Activated CD8-positive, alpha-beta memory T cell treated with anti-CD3 and anti-CD28 coated beads for 36 hours (primary cell): ENCODE data around the gene CCDC187. TPM values are rescaled to one million over a fixed set of nuclear protein-coding genes. Genes with fewer than 3 reads are reported as not detected.

ENCODE experiments used
- CTCF ChIA-PET: fragments of 350-600 bp; sonication (Branson Sonifier 250); formaldehyde crosslinking; loops from one replicate; lab custom pipeline; 2021; ENCODE audit warnings: antibody characterized with exemption; lab: Charles Lee
- POLR2A ChIA-PET: fragments of 350-600 bp; sonication (Branson Sonifier 250); formaldehyde crosslinking; loops from one replicate; lab custom pipeline; 2021; ENCODE audit warnings: antibody characterized with exemption; lab: Charles Lee
- total RNA-seq, 2 experiments: library from RNA; stranded (reverse); gene quantifications; one replicate each; pipeline ENCODE4 v1.2.3, GENCODE V29; 2021

CCDC187 gene
- total RNA-seq, 2 experiments from 2014 or later, result not detected

GRCh38 chr9:136318111-136318775, 14.3 kb upstream of the CCDC187 start:
- ChIA-PET CTCF (no interaction called here), POLR2A (no interaction called here)

- ChIA-PET POLR2A (no interaction called here), CTCF (no interaction called here)
Observed at GRCh38 chr9:136317695-136318094, 13.8 kb upstream of the CCDC187 start.

GRCh38 chr9:136316896-136317676, 13.2 kb upstream of the CCDC187 start:
- POLR2A ChIA-PET, result no interaction called here
- CTCF ChIA-PET, result no interaction called here

GRCh38 chr9:136316271-136316751, 12.4 kb upstream of the CCDC187 start:
- CTCF ChIA-PET, result no interaction called here
- POLR2A ChIA-PET, result no interaction called here

- ChIA-PET POLR2A (no interaction called here), CTCF (no interaction called here)
Observed at GRCh38 chr9:136314944-136315343, 11.1 kb upstream of the CCDC187 start.

- CTCF ChIA-PET, result interaction anchor here (0.5 to 1.6 kb wide), 3 partner anchors 23 to 454 kb away, joined by 3 to 4 read pairs (median 3); no protein-coding TSS in a partner anchor
- POLR2A ChIA-PET, result no interaction called here
Observed at GRCh38 chr9:136314056-136314416, 10.1 kb upstream of the CCDC187 start.

GRCh38 chr9:136313111-136314055, 9.5 kb upstream of the CCDC187 start:
- CTCF ChIA-PET, result interaction anchor here (0.5 to 2.3 kb wide), 5 partner anchors 24 to 453 kb away, joined by 3 to 15 read pairs (median 3); partner anchors contain the start of gene DNLZ

GRCh38 chr9:136312436-136312835, 8.5 kb upstream of the CCDC187 start:
- POLR2A ChIA-PET, result no interaction called here
- CTCF ChIA-PET, result interaction anchor here (1.5 to 2.3 kb wide), 3 partner anchors 25 to 60 kb away, joined by 3 to 15 read pairs (median 4); partner anchors contain the start of gene DNLZ

More at GRCh38 chr9:136313111-136314055, 9.5 kb upstream of the CCDC187 start:
- POLR2A ChIA-PET, result no interaction called here

GRCh38 chr9:136312009-136312375, 8.1 kb upstream of the CCDC187 start:
- POLR2A ChIA-PET, result no interaction called here
- CTCF ChIA-PET, result interaction anchor here (2.3 kb wide), 1 partner anchor 52 kb away, joined by 15 read pairs; the partner anchor contains the start of gene DNLZ

GRCh38 chr9:136311051-136312008, 7.4 kb upstream of the CCDC187 start:
- ChIA-PET CTCF (interaction anchor here (2.3 kb wide), 1 partner anchor 52 kb away, joined by 15 read pairs; the partner anchor contains the start of gene DNLZ), POLR2A (no interaction called here)

- ChIA-PET CTCF (interaction anchor here (0.5 kb wide), 1 partner anchor 324 kb away, joined by 4 read pairs; no protein-coding TSS in a partner anchor), POLR2A (no interaction called here)
Observed at GRCh38 chr9:136310273-136311030, 6.6 kb upstream of the CCDC187 start.

- POLR2A ChIA-PET, result no interaction called here
- CTCF ChIA-PET, result interaction anchor here (0.5 kb wide), 1 partner anchor 325 kb away, joined by 4 read pairs; no protein-coding TSS in a partner anchor
Observed at GRCh38 chr9:136309806-136310220, 5.9 kb upstream of the CCDC187 start.

- POLR2A ChIA-PET, result no interaction called here
- CTCF ChIA-PET, result no interaction called here
Observed at GRCh38 chr9:136309101-136309801, 5.4 kb upstream of the CCDC187 start.

- CTCF ChIA-PET, result no interaction called here
- POLR2A ChIA-PET, result no interaction called here
Observed at GRCh38 chr9:136308702-136309053, 4.8 kb upstream of the CCDC187 start.

- CTCF ChIA-PET, result no interaction called here
Observed at GRCh38 chr9:136308006-136308701, 4.3 kb upstream of the CCDC187 start.

GRCh38 chr9:136307215-136307750, 3.4 kb upstream of the CCDC187 start:
- ChIA-PET POLR2A (no interaction called here), CTCF (no interaction called here)

More at GRCh38 chr9:136308006-136308701, 4.3 kb upstream of the CCDC187 start:
- POLR2A ChIA-PET, result no interaction called here
